ENCODE measurements around the gene HSPB7. TPM values are rescaled to one million over a fixed set of nuclear protein-coding genes. Genes with fewer than 3 reads are reported as not detected.

HSPB7 gene
- total RNA-seq, 6 experiments from 2014 or later: 15.5 to 40.6 (median 33.0) TPM

DNA sequence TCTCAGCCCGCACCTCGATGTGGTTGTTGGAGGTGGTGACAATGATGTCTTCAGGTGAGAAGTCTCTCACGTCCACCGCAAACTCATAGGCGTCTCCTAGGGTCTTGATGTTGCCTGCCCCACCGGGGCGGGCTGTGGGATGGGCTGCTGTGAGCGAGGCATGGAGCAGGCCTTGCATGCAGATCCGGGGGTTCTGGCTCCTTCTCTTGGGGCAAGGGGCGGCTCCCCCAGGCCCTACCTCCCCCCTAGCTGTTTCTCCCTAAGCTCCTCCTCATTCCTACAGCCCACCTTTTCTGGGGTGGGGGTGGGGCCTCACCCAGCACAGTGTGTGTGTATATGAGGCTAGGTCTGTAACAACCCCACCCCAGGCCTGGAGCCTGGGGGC is 775 bp downstream of the HSPB7 start:
- H3K4me1 Mint-ChIP-seq (ENCODE audit: low read depth): peaks cover 62% of the 10 kb centered on the region
- no peak for TF ChIP-seq CTCF (IDR thresholded peaks at IDR 0.05)
- H3K36me3 Mint-ChIP-seq (ENCODE audit: low read depth): no peaks in the 10 kb centered on the region
- H3K27ac Mint-ChIP-seq: no peak overlapping the region
- H3K9me3 Mint-ChIP-seq: no peaks in the 10 kb centered on the region
- peaks cover 5% of the 10 kb centered on the region for H3K27me3 Mint-ChIP-seq (ENCODE audit: insufficient read depth)
- no peak for DNase-seq
- 0 out of 2 replicates have a peak overlapping the region, but pooled peaks have one; percentile 55 for H3K4me3 Mint-ChIP-seq

DNA sequence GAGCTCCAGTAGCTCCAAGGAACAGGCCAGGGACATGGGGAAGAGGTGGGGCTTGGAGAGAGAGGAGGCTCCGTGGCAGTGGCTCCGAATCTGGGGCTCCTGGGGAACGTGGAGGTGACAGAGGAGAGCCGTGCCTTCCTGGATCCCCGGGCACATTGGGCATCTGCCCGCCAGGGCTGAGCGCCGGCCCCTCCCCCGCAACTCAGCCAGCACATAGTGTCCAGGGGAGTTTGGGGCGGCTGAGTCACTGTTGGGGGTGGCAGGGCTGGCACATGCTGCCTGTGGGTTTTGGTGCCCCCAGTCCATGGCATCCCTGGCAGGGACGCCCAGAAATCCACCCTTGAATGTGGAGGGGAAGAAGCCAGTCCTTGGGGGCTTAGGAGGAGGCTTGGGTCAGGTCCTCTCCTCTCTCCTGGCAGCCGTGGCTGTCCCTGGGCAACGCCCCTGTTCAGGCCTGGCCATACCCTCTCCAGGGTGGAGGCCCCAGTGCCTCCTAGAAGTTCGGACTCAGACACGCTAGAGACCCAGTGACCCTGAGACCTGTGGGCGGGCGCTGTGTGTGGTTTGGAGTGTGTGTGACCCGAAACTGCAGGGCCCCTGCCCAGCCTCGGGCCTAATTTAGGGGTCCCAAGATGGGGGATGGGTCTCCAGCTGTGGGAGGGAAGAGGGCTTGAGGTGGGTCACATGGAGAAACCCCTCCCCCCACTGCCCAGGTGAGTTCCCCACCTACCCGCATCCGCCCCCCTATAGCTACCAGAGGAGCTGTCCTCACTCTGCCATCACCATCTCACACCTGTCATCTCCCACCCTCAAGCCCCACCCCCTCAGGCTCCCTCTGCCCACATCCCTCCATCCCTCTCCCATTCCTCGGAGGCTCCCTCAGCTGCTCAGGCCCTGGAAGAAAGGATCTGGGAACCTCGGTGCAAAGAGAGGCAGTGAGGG is 1.6 kb downstream of the HSPB7 start:
- Mint-ChIP-seq H3K4me1 (ENCODE audit: low read depth) (peaks cover 62% of the 10 kb centered on the region), H3K36me3 (ENCODE audit: low read depth) (no peaks in the 10 kb centered on the region), H3K27me3 (ENCODE audit: insufficient read depth) (peaks cover 5% of the 10 kb centered on the region), H3K27ac (no peak overlapping the region), H3K9me3 (no peaks in the 10 kb centered on the region), H3K4me3 (no peak overlapping the region)
- TF ChIP-seq CTCF (IDR thresholded peaks at IDR 0.05): no peak
- DNase-seq: no peak

DNA sequence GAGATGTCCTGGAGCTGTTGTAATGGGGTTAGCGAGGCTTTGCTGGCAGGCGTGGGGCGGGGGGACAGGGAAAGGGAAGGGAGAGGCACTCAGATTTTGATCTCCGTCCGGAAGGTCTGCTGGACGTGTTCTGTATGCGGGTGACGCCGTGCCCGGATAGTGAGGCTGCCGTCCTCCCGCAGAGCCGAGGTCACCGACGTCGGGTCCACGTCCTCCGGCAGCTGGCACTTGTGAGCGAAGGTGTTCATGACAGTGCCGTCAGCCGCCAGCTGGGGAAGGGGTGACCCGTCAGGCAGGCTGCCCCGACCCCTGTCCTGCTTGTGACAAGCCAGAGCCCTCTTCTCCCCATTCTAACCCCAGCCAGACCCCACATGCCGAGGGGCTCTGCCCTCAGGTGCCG is 2.4 kb downstream of the HSPB7 start:
- H3K4me3 Mint-ChIP-seq: no peak overlapping the region
- H3K36me3 Mint-ChIP-seq (ENCODE audit: low read depth): no peaks in the 10 kb centered on the region
- H3K9me3 Mint-ChIP-seq: no peaks in the 10 kb centered on the region
- H3K4me1 Mint-ChIP-seq (ENCODE audit: low read depth): peaks cover 58% of the 10 kb centered on the region
- TF ChIP-seq CTCF (IDR thresholded peaks at IDR 0.05): no peak
- peaks cover 5% of the 10 kb centered on the region for H3K27me3 Mint-ChIP-seq (ENCODE audit: insufficient read depth)
- no peak overlapping the region for H3K27ac Mint-ChIP-seq
- no peak for DNase-seq

DNA sequence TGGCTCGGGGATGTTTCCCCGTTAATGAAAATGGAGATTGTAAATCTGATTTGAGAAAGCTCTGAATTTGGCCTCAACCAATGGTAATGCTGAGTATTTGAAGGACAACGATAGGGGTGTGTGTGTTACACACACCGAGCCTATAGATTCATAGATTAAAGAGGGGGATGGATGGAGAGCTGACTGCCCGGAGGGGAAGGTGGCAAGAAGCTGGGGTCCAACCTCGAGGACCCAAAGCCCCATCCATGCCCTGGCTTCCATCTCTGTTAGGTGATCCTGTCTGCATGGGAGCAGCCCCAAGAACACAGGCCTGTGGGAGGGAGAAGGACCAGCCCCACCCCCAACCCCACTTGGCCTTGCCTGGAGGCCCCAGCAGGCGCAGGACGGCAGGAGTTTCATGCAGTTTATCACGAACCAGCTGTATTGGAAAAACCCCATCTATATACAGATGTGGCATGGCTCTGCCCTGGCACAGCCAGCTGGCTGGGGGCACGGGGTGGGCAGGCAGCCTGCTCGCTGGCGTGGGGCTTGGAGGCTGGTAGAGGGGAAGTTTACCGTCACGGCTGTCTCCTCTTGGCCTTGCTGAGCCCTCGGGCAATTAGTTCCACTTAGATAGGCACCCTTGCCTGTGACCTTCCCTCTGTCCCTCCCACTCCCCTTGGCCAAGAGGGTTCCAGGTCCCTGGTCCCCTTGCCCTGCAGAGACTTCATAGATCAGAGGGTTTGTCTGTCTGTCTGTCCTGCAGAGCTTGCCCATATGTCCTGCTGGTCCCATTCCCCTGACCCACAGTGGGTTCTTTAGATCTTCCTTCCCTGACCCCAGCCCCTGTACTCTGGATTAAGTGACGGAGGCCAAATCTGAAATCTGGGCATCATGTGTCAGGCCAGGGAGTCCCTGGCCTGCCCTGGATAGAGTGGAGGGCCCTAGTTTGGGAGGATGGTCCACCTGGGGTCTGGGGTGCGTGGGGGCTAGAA is 3.0 kb downstream of the HSPB7 start:
- H3K9me3 Mint-ChIP-seq: no peaks in the 10 kb centered on the region
- no peak overlapping the region for H3K27ac Mint-ChIP-seq
- H3K4me3 Mint-ChIP-seq: no peak overlapping the region
- DNase-seq: no peak
- TF ChIP-seq CTCF (IDR thresholded peaks at IDR 0.05): no peak
- H3K4me1 Mint-ChIP-seq (ENCODE audit: low read depth): peaks cover 51% of the 10 kb centered on the region
- H3K36me3 Mint-ChIP-seq (ENCODE audit: low read depth): no peaks in the 10 kb centered on the region
- H3K27me3 Mint-ChIP-seq (ENCODE audit: insufficient read depth): peaks cover 5% of the 10 kb centered on the region

DNA sequence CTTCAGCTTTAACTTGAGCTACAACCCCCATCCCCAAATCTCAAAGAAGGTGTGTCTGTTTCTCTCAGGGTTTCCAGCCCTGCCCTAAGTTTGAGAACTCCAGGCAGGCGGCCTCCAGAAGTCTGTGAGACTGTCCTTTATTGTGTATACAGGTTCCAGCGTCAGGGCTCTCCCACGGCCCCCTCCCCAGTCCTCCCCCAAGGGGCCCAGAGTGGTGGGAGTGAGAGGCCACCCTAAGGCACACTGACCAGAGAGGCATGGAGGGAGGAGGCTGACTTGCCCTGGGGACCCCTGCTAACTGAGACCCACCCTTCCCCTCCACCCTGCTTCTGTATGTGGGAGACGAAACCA is 4.0 kb downstream of the HSPB7 start:
- TF ChIP-seq CTCF (IDR thresholded peaks at IDR 0.05): no peak
- DNase-seq: no peak
- Mint-ChIP-seq H3K36me3 (ENCODE audit: low read depth) (no peaks in the 10 kb centered on the region), H3K9me3 (no peaks in the 10 kb centered on the region), H3K4me3 (no peak overlapping the region; the same call in 1 of the 2 replicates), H3K27me3 (ENCODE audit: insufficient read depth) (peaks cover 5% of the 10 kb centered on the region), H3K27ac (peak overlapping the region; percentile 76; the same call in 1 of the 2 replicates), H3K4me1 (ENCODE audit: low read depth) (peaks cover 42% of the 10 kb centered on the region)

Data from HFFc6 (cell line).